ENCODE measurements around the gene AMOTL2.

AMOTL2 gene

DNA sequence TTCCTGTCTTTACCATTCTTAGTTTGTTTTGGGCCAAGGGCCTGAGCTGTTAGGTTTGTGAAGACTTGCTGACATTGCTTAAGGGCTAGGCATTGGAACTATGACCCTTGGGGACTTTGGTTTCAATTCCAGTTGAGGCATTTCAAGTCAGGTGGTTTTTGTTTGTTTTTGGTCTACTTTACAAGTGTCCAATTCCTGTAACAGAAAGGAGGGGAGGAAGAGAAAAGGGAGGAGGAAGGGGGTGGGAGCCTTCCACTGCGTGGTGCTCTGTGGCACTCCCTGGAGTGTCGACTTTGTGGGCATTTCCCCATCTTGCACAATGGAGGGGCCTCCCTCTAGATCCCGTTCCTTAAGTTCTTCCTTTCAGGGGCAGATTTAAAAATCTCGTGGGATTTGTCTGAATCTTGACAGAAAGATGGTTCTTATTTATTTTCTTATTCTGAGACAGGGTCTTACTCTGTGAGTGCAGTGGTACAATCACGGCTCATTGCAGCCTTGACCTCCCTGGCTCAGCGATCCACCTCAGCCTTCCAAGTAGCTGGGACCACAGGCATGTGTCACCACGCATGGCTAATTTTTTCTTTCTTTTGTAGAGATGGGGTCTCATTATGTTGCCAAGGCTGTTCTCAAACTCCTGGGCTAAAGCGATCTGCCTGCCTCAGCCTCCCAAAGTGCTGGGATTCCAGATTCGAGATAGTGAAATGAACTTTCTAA, 64.1 kb downstream of the AMOTL2 start:
- DNase-seq (ENCODE audit: low read depth in 2 of 2): no peak
- no peak overlapping the region for H3K4me3 ChIP-seq (replicated peaks in 1 of 2; ENCODE audit: low read depth in 2 of 2, low read length in 2 of 2)
- TF ChIP-seq, protein P1, sequence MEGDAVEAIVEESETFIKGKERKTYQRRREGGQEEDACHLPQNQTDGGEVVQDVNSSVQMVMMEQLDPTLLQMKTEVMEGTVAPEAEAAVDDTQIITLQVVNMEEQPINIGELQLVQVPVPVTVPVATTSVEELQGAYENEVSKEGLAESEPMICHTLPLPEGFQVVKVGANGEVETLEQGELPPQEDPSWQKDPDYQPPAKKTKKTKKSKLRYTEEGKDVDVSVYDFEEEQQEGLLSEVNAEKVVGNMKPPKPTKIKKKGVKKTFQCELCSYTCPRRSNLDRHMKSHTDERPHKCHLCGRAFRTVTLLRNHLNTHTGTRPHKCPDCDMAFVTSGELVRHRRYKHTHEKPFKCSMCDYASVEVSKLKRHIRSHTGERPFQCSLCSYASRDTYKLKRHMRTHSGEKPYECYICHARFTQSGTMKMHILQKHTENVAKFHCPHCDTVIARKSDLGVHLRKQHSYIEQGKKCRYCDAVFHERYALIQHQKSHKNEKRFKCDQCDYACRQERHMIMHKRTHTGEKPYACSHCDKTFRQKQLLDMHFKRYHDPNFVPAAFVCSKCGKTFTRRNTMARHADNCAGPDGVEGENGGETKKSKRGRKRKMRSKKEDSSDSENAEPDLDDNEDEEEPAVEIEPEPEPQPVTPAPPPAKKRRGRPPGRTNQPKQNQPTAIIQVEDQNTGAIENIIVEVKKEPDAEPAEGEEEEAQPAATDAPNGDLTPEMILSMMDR (IDR thresholded peaks at IDR 0.05; ENCODE audit: low read depth, low read length): no peak

- H3K4me3 ChIP-seq (replicated peaks in 1 of 2; ENCODE audit: low read depth in 2 of 2, low read length in 2 of 2): peak overlapping the region in 1 of 2 donors; percentile 18
- DNase-seq (ENCODE audit: low read depth in 2 of 2): peak; percentile 88 to 95
- TF ChIP-seq, protein P1 (IDR thresholded peaks at IDR 0.05; ENCODE audit: low read depth, low read length): peak; percentile 99
Measured at GRCh38 chr3:134308350-134308891, 65.8 kb downstream of the AMOTL2 start.

DNA sequence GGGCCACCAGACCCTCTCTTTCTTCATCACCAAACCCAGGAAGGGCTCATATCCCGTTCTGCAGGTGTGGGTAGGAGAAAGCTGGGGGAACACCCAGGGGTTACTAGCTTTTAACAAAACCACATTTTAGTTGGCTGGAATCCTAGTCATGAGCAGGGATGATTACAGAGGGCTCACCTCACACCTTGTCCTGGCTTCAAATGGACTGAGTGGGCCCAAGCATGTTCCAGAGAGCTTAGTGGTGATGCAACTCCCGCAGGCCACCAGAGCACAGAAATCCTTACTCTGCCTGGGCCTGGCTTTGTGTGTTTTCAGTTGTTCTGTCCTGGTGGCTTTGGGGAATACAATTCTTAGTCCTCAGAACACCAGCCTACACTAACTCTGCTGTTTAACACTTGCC, 66.8 kb downstream of the AMOTL2 start:
- TF ChIP-seq, protein P1 (IDR thresholded peaks at IDR 0.05; ENCODE audit: low read depth, low read length): no peak
- H3K4me3 ChIP-seq (replicated peaks in 1 of 2; ENCODE audit: low read depth in 2 of 2, low read length in 2 of 2): no peak overlapping the region
- no peak for DNase-seq (ENCODE audit: low read depth in 2 of 2)

GRCh38 chr3:134306320-134306719, 67.9 kb downstream of the AMOTL2 start:
- DNase-seq (ENCODE audit: low read depth in 2 of 2): no peak
- no peak overlapping the region for H3K4me3 ChIP-seq (replicated peaks in 1 of 2; ENCODE audit: low read depth in 2 of 2, low read length in 2 of 2)
- TF ChIP-seq, protein P1 (IDR thresholded peaks at IDR 0.05; ENCODE audit: low read depth, low read length): no peak

Measured in cardiac fibroblast (primary cell).